NK-92 treated with Interleukin-12 subunit alpha and Interleukin-12 subunit beta, amount 100 ng/mL, for 24 hours (cell line): ENCODE data around the gene DPY19L1.
"Not testable (repeated sequence)": the region's sequence is repeated elsewhere in the genome, so short reads cannot be mapped to it uniquely, and the experiment has no call there.

ENCODE experiments used
- DNase-seq: peaks from one replicate; lab custom pipeline; 2025; lab: John Stamatoyannopoulos, UW

The DPY19L1 gene

GRCh38 chr7:35032166-35032565, 5.1 kb downstream of the DPY19L1 start:
- DNase-seq = no peak

GRCh38 chr7:35030848-35031247, 6.4 kb downstream of the DPY19L1 start:
- DNase-seq = no peak

GRCh38 chr7:35029311-35029710, 8.0 kb downstream of the DPY19L1 start:
- no peak for DNase-seq

- DNase-seq = no peak
Observed at GRCh38 chr7:35026150-35026549, 11.1 kb downstream of the DPY19L1 start.

- DNase-seq = no peak
Observed at GRCh38 chr7:35025369-35025870, 11.9 kb downstream of the DPY19L1 start.

- DNase-seq = no peak
Observed at GRCh38 chr7:35024298-35024697, 13.0 kb downstream of the DPY19L1 start.

GRCh38 chr7:35022725-35023124, 14.6 kb downstream of the DPY19L1 start:
- DNase-seq = no peak

- no peak for DNase-seq
Observed at GRCh38 chr7:35021445-35021844, 15.8 kb downstream of the DPY19L1 start.

- DNase-seq = no peak
Observed at GRCh38 chr7:35019801-35020200, 17.5 kb downstream of the DPY19L1 start.

GRCh38 chr7:35019179-35019729, 18.0 kb downstream of the DPY19L1 start:
- no peak for DNase-seq

- DNase-seq = no peak
Observed at GRCh38 chr7:35015346-35015859, 21.9 kb downstream of the DPY19L1 start.

GRCh38 chr7:35012160-35012559, 25.1 kb downstream of the DPY19L1 start:
- DNase-seq = no peak

- DNase-seq = no peak
Observed at GRCh38 chr7:35011085-35011484, 26.2 kb downstream of the DPY19L1 start.

- no peak for DNase-seq
Observed at GRCh38 chr7:35007768-35008167, 29.5 kb downstream of the DPY19L1 start.

- DNase-seq = no peak
Observed at GRCh38 chr7:35004531-35005095, 32.7 kb downstream of the DPY19L1 start.

- DNase-seq = no peak
Observed at GRCh38 chr7:35003679-35004303, 33.5 kb downstream of the DPY19L1 start.

- not testable (repeated sequence) for DNase-seq
Observed at GRCh38 chr7:35003177-35003650, 34.1 kb downstream of the DPY19L1 start.

- not testable (repeated sequence) for DNase-seq
Observed at GRCh38 chr7:34998335-34998734, 39.0 kb downstream of the DPY19L1 start.

- DNase-seq = not testable (repeated sequence)
Observed at GRCh38 chr7:34996423-34997090, 40.7 kb downstream of the DPY19L1 start.

GRCh38 chr7:34995757-34996156, 41.5 kb downstream of the DPY19L1 start:
- DNase-seq = no peak

- peak; percentile 22 for DNase-seq
Observed at GRCh38 chr7:34991938-34992840, 45.1 kb downstream of the DPY19L1 start.
